ENCODE data around the gene KIF11. TPM values are rescaled to one million over a fixed set of nuclear protein-coding genes. Genes with fewer than 3 reads are reported as not detected.

The KIF11 gene
- total and polyA plus RNA-seq, 2 of the 13 experiments (the other 11 are each of a cell fraction or from before 2014, with no cell fraction given) = 8.7 to 38.4 TPM

DNA sequence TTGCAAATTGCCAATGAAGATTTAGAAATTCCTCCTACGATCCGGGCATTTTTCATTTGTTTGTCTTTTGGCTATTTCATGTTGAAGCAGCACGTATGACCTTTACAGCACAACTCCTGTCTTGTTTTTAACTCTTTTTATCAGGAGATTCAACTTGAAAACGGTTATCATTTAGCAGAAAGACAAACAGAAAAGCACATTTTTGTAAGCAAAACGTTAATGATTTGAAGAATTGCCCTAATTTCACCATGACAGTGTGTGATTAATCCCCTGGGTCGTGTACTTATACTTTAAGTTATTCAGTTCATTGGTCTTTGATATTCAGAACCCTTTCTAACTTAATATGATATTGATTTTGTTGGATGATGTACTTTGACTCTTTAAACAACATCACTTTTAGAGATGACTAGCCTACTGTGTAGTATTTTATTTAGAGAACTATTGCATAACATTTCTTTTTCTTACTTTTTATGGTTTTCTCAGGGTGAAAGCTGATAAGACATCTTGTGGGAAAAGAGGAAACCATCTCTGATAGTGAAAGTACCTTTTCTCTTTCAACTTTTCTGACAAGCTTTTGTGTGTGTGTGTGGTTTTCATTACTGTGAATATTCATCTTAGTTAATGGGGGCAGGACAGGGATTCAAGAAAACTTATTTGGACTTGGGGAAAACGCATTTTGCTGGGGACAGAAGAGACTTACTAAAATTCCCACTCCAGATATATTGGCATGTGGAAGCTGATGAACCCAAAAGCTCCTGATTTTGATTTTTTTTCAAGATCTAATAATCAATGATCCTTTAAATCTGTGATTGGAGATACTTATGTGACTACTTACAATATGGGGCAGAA lies 105.0 kb downstream of the KIF11 start:
- CTCF ChIA-PET (ENCODE audit: low intra/inter-chr PET ratio, low total read pairs) = no interaction called here
- Histone ChIP-seq H2AFZ (ENCODE audit: low read length) (no peak overlapping the region), H3K4me3 (replicated peaks in 1 of 3; ENCODE audit: insufficient read depth in 1 of 3, low read depth in 2 of 3, low read length in 3 of 3) (peak overlapping the region in 1 of 3 experiments; percentile 25; a peak in 1 of 6 replicates), H3K9me3 (ENCODE audit: low read length) (no peaks in the 10 kb centered on the region), H3K36me3 (replicated peaks in 1 of 2; ENCODE audit: control insufficient read depth in 1 of 2, insufficient read depth in 2 of 2, low read length in 2 of 2) (no peaks in the 10 kb centered on the region; a peak in 2 of 5 replicates), H3K4me1 (ENCODE audit: insufficient read depth, low read length) (peaks cover 71% of the 10 kb centered on the region), H3K9ac (ENCODE audit: insufficient read depth, low read depth, low read length) (no peak overlapping the region; the same call in none of the 2 replicates), H3K27ac (ENCODE audit: extremely low read length, insufficient read depth, low read length) (peak overlapping the region; percentile 79), H4K20me1 (ENCODE audit: insufficient read depth, low read length) (no peaks in the 10 kb centered on the region), H3K79me2 (ENCODE audit: insufficient read depth, low read length) (peaks cover 16% of the 10 kb centered on the region), H3K27me3 (ENCODE audit: control insufficient read depth in 1 of 2, insufficient read depth in 2 of 2, low read length in 2 of 2) (no peaks in the 10 kb centered on the region), H3K4me2 (ENCODE audit: low read depth, low read length) (peak overlapping the region; percentile 60)
- 5% methylated on average over 7 of the region's 7 CpGs for WGBS (ENCODE audit: low lambda C conversion rate)
- intact Hi-C loops (cut with micrococcal nuclease; ENCODE audit: unreplicated experiment) (loop anchor here (1.0 kb wide), 1 partner anchor 58 kb away; no protein-coding TSS in a partner anchor), in situ Hi-C loops (cut with HindIII; ENCODE audit: extremely low pct_ligation_motif_present, low pct_unique_long_range_greater_than_20kb) (no loop called here)
- POLR2A ChIA-PET = interaction anchor here (1.2 to 2.0 kb wide), 2 partner anchors 8 to 58 kb away, joined by 3 to 8 read pairs; partner anchors contain the start of gene HHEX
- FAIRE-seq (peak; percentile 96), DNase-seq (ENCODE audit: low spot score) (peak; percentile 98), ATAC-seq (peak; percentile 81)
- BruUV-seq (replicated peaks) = no TSS peak
- TF ChIP-seq ISX (CRISPR knock-in tag; conservative IDR thresholded peaks at IDR 0.05) (no peak), ZBTB7A (CRISPR knock-in tag; IDR thresholded peaks at IDR 0.05) (no peak), CREB1 (IDR thresholded peaks at IDR 0.05) (no peak), CREB1 (CRISPR knock-in tag; IDR thresholded peaks at IDR 0.05) (peak; percentile 81), ZNF264 (CRISPR knock-in tag; IDR thresholded peaks at IDR 0.05) (0 out of 2 replicates have a peak, but pooled peaks have one; percentile 4), ZNF260 (CRISPR knock-in tag; IDR thresholded peaks at IDR 0.05; ENCODE audit: borderline replicate concordance, low read depth) (no peak), ZBTB34 (CRISPR knock-in tag; IDR thresholded peaks at IDR 0.05) (peak; percentile 34; the same call in 1 of the 2 replicates), SALL1 (CRISPR knock-in tag; IDR thresholded peaks at IDR 0.05) (peak; percentile 27; the same call in 1 of the 2 replicates), DMAP1 (CRISPR knock-in tag; IDR thresholded peaks at IDR 0.05) (no peak), KAT8 (CRISPR knock-in tag; IDR thresholded peaks at IDR 0.05) (peak; percentile 58; the same call in 1 of the 2 replicates), HNF1A (IDR thresholded peaks at IDR 0.05; ENCODE audit: low read depth) (peak; percentile 99), HNF1A (CRISPR knock-in tag; IDR thresholded peaks at IDR 0.05; ENCODE audit: borderline replicate concordance) (peak; percentile 99), NCOR1 (IDR thresholded peaks at IDR 0.05; ENCODE audit: borderline replicate concordance, low read length) (peak; percentile 94)
- TF ChIP-seq, protein P1, sequence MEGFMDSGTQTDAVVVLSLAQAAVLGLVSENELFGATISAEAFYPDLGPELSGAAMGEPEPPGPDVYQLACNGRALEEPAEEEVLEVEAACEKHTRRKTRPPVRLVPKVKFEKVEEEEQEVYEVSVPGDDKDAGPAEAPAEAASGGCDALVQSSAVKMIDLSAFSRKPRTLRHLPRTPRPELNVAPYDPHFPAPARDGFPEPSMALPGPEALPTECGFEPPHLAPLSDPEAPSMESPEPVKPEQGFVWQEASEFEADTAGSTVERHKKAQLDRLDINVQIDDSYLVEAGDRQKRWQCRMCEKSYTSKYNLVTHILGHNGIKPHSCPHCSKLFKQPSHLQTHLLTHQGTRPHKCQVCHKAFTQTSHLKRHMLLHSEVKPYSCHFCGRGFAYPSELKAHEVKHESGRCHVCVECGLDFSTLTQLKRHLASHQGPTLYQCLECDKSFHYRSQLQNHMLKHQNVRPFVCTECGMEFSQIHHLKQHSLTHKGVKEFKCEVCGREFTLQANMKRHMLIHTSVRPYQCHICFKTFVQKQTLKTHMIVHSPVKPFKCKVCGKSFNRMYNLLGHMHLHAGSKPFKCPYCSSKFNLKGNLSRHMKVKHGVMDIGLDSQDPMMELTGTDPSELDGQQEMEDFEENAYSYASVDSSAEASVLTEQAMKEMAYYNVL (CRISPR knock-in tag; IDR thresholded peaks at IDR 0.05; ENCODE audit: borderline replicate concordance) = 0 out of 2 replicates have a peak, but pooled peaks have one; percentile 22
- TF ChIP-seq, protein P2, sequence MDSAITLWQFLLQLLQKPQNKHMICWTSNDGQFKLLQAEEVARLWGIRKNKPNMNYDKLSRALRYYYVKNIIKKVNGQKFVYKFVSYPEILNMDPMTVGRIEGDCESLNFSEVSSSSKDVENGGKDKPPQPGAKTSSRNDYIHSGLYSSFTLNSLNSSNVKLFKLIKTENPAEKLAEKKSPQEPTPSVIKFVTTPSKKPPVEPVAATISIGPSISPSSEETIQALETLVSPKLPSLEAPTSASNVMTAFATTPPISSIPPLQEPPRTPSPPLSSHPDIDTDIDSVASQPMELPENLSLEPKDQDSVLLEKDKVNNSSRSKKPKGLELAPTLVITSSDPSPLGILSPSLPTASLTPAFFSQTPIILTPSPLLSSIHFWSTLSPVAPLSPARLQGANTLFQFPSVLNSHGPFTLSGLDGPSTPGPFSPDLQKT (CRISPR knock-in tag; IDR thresholded peaks at IDR 0.05; ENCODE audit: borderline replicate concordance) = no peak

All from HepG2 (cell line).